ENCODE results near the gene TMEM94.
A peak's percentile ranks its signal among the peaks of the same experiment; 100 is the strongest.
"Not testable (repeated sequence)": the region's sequence is repeated elsewhere in the genome, so short reads cannot be mapped to it uniquely, and the experiment has no call there.

TMEM94 gene
- 15.5 to 63.4 (median 34.7) reads per million in 18 experiments for total RNA-seq

- DNase-seq, result peak; percentile 98 to 99
Measured at GRCh38 chr17:75456417-75457046, at the start of gene TMEM94. Gene TMEM94, plus strand, starts transcription at chr17:75456635. Its CDS starts 15,271 bp downstream, at chr17:75471906.

GRCh38 chr17:75407655-75408352 is 48.6 kb upstream of the TMEM94 start:
- DNase-seq, result no peak

GRCh38 chr17:75410141-75410540 is 46.3 kb upstream of the TMEM94 start:
- no peak for DNase-seq

- peak in 1 of 2 donors; percentile 36 for DNase-seq
Measured at GRCh38 chr17:75411328-75412067, 44.9 kb upstream of the TMEM94 start.

GRCh38 chr17:75412455-75413317 is 43.7 kb upstream of the TMEM94 start:
- DNase-seq, result peak; percentile 66 to 69

- no peak for DNase-seq
Measured at GRCh38 chr17:75414488-75414887, 41.9 kb upstream of the TMEM94 start.

- DNase-seq, result no peak
Measured at GRCh38 chr17:75416006-75416405, 40.4 kb upstream of the TMEM94 start.

- DNase-seq, result peak in 1 of 2 donors; percentile 19
Measured at GRCh38 chr17:75417054-75417580, 39.3 kb upstream of the TMEM94 start.

GRCh38 chr17:75418531-75418930 is 37.9 kb upstream of the TMEM94 start:
- peak; percentile 54 to 57 for DNase-seq

- DNase-seq, result peak; percentile 48 to 72
Measured at GRCh38 chr17:75428543-75429469, 27.6 kb upstream of the TMEM94 start.

- no peak for DNase-seq
Measured at GRCh38 chr17:75430159-75430974, 26.1 kb upstream of the TMEM94 start.

GRCh38 chr17:75433218-75433783 is 23.1 kb upstream of the TMEM94 start:
- DNase-seq, result no peak

- DNase-seq, result not testable (repeated sequence)
Measured at GRCh38 chr17:75434433-75434832, 22.0 kb upstream of the TMEM94 start.

GRCh38 chr17:75437404-75437803 is 19.0 kb upstream of the TMEM94 start:
- DNase-seq, result not testable (repeated sequence)

GRCh38 chr17:75439287-75439686 is 17.1 kb upstream of the TMEM94 start:
- no peak for DNase-seq

GRCh38 chr17:75440738-75441448 is 15.5 kb upstream of the TMEM94 start:
- no peak for DNase-seq

- no peak for DNase-seq
Measured at GRCh38 chr17:75442168-75443103, 14.0 kb upstream of the TMEM94 start.

- no peak for DNase-seq
Measured at GRCh38 chr17:75445296-75445695, 11.1 kb upstream of the TMEM94 start.

All from inflammatory macrophage (primary cell).